KOPT-K1 (cell line): ENCODE results near the gene RASA2.

Experiments
- H3K27ac ChIP-seq: fragments of 200-600 bp; sonication (generic); 2 replicates; pipeline ENCODE4 v1.5.1; 2016; ENCODE audit warnings: antibody characterized with exemption, mild to moderate bottlenecking, low read depth, low read length; ENCODE audit not compliant: poor library complexity, severe bottlenecking
- H3K36me3 ChIP-seq: fragments of 200-600 bp; sonication (generic); 2 replicates; pipeline ENCODE4 v1.5.1; 2017; ENCODE audit warnings: antibody characterized with exemption, mild to moderate bottlenecking, low read length, moderate library complexity; ENCODE audit not compliant: insufficient read depth
- H3K9me3 ChIP-seq: fragments of 200-600 bp; sonication (generic); 2 replicates; pipeline ENCODE4 v1.5.1; 2017; ENCODE audit warnings: antibody characterized with exemption, low read length, mild to moderate bottlenecking; ENCODE audit not compliant: insufficient read depth, poor library complexity, severe bottlenecking

Gene RASA2

DNA sequence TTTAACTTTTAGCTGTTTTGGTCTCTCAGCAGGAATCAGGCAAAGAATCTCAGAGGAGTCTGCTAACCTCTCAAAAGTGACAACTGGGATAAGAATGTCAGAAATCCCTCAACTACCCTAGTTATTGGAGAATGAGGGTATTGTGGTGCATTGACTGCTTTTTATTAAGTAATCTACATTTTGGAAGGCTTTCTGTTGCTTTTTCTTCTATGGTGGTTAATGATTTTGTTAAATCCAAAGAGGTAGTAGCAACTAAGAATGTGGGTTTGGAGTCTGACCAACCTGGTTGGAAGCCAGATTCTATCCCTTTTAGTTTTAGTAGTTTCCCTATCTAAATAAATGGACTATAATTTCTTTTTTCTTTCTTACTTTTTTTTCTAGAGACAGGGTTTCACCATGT is 156.6 kb downstream of the RASA2 start:
- Histone ChIP-seq H3K27ac (no peak overlapping the region), H3K36me3 (no peaks in the 10 kb centered on the region), H3K9me3 (no peaks in the 10 kb centered on the region)

DNA sequence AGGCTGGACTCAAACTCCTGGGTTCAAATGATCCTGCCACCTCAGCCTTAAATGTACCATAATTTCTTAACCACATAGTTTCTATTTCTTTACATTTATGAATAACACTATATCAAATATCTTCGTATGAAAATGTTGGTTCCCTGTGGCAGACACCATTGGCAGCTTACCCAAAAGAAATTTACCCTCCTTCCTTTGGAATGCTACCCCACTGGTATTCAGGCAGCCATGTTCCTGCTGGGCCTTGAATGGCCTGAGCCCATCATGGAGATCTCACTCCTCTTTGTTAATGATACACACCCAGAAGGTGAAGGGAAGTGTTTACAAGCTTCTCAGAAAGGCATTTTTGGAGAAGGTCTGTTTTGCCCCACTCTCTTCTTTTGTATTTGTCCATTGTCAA is 157.0 kb downstream of the RASA2 start:
- H3K27ac ChIP-seq: no peak overlapping the region
- no peaks in the 10 kb centered on the region for H3K36me3 ChIP-seq
- no peaks in the 10 kb centered on the region for H3K9me3 ChIP-seq

DNA sequence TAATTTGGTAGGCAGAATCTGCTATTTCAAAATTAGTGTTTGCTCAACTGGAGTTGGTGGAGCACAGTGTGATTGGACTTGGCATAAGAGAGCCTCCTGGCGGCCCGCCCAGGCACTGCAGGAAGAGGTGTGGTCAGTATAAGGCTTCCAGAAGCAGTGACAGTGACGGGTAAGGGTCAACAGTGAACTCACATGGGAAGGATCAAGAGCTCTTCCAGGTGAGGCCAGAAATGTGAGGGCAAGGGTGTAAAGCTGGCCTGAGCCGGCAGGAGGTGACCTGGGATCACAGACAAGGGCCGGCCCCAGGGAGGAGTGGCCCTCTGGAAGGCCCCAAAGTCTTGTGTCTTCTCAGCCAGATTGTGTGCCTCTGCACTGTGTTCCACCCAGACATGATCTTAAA is 158.1 kb downstream of the RASA2 start:
- Histone ChIP-seq H3K9me3 (no peaks in the 10 kb centered on the region), H3K36me3 (no peaks in the 10 kb centered on the region), H3K27ac (no peak overlapping the region)

DNA sequence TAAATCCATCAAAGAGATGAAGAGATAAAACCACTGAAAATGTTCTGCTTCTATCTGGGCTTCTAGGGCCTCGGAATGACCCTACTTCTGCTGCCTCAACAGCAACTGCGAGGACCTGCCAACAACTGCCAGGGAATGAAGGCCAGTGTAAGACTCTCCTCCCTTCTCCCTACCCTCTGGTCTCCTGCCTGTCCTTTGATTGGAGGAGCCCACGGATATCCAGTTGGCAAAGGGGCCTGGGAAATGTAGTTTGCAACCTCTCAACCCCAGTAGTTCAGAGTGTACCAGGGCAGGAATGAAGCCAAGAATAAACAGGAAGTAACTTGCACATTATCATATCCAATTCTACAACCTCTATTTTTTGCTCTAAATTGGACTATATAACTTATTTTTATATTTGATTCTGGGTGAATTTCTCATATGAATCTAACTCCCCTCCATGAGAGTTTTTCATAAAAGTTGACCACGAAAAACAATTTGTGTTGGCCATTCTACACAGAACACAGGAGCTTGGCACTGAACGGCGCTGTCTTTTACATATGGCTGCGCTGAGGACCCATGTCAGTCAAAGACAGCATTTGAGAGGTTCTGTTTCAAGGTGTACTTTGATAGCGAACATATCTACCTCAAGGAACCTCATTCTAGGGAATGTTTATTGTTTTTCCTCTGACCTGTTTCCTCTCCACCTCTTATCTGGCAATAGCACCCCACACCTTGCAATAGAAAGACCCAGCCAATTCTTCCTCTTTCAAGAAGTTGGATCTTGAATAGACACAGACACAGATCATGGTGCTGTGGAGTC is 160.1 kb downstream of the RASA2 start:
- H3K27ac ChIP-seq: no peak overlapping the region
- H3K9me3 ChIP-seq: no peaks in the 10 kb centered on the region
- no peaks in the 10 kb centered on the region for H3K36me3 ChIP-seq

DNA sequence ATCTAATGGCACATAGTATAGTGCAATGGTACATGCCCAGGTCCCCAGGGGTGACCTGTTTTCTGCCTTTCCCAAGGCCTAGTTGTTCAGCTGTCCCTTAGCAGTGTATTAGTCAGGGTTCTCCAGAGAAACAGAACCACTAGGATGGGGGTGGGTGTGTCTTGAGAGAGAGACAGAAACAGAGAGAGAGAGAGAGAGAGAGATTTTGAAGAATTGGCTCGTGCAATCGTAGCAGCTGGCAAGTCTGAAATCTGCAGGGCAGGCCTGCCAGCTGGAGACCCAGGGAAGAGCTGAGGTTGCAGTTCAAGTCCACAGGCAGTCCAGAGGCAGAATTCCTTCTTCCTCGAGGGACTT is 160.7 kb downstream of the RASA2 start:
- Histone ChIP-seq H3K36me3 (no peaks in the 10 kb centered on the region), H3K27ac (no peak overlapping the region), H3K9me3 (no peaks in the 10 kb centered on the region)

DNA sequence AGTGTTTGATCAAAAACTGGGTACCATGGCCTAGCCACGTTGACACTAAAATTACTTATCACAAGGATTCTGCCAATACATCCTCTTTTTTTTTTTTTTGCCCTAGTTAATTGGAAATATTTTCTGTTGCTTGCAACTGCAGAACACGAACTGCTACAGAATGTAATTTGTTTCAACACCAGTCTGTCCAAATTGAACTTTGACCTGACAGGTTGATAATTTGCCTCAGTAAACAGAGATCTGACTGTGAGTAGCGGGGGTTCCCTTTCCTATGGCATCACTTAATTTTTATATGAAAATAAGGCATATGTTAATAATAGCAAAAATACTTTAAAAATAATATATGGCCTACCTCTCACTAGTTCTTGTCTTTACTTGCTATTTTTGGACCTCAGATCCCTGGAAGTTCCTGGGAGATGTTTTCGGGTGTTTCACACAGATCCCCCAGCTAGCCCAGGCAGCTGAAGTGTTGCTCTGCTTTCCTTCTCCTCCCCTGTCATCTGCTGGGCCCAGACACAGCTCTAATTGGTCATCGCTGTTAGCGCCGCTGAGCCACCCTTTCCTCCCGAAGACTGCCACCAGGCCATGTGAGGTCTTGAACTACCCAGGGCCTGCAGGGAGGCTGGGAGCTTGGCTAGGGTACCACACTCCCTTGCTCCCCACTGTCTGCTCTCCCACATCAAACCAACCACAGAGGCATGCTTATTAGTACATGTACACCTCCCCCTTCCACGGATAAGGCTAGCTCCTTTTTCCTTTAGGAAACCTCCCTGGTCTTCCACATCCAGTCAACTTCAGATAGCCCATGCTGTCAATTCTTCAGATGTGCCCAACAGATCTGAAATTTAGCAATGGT is 161.5 kb downstream of the RASA2 start:
- H3K27ac ChIP-seq: no peak overlapping the region
- no peaks in the 10 kb centered on the region for H3K36me3 ChIP-seq
- no peaks in the 10 kb centered on the region for H3K9me3 ChIP-seq

DNA sequence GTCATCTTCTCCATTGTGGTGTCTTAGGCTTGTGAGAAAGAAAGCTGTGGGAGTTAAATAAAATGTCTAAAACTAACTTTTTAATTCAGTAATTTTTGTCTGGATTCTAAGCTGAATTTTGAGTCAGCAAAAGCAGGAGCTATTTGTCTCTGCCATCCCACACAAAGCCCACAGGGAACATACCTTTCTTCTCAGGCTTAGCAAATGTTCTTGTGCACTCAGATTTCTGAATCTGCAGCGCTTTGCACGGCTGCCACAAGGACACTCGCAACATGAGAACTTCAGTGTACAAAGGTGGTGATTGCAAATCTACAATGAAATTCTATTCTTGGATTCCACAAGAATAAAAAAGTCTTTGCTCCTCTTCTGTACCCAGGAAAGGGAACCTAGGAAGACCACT is 163.0 kb downstream of the RASA2 start:
- no peaks in the 10 kb centered on the region for H3K9me3 ChIP-seq
- no peaks in the 10 kb centered on the region for H3K36me3 ChIP-seq
- no peak overlapping the region for H3K27ac ChIP-seq

DNA sequence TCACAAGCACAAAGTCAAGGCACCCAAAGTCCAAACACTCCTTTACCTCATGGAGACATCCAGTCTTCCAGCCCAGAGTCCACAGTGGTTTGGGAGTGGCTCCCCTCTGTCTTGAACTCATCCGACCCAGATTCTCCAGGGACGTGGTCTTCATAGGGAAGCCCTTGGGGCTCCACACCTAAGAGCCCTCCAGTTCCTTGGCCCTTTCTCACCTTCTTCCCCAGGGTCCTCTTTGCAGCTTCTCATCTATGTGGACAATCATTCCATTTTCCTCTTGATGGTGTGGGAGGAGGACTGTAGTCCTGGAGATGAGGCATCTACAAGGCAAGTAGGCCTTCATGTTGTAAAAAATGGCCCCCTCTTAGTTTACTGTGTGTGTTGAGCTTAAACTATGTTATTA is 164.0 kb downstream of the RASA2 start:
- H3K36me3 ChIP-seq: no peaks in the 10 kb centered on the region
- no peaks in the 10 kb centered on the region for H3K9me3 ChIP-seq

DNA sequence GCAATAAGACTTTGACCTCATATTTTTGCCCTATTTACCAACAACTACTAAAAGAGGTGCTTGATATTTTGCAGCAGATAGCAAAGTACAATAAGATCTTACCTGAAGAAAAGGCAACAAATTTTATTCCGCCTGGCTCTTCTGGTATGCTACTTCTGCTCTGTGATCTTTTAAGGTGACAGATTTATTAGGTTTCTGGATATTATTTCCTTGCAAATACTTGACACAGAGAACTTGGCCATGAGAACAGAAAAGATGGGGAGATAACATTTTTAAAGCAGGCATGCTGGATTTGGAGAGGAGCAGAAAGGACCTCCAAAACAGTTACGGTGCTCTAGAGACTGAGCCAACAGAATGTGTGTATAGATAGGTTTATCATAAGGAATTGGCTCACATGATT is 164.6 kb downstream of the RASA2 start:
- peaks cover 3% of the 10 kb centered on the region for H3K9me3 ChIP-seq
- no peak overlapping the region for H3K27ac ChIP-seq
- no peaks in the 10 kb centered on the region for H3K36me3 ChIP-seq

More for the DNA sequence above, 164.0 kb downstream of the RASA2 start:
- H3K27ac ChIP-seq: no peak overlapping the region

DNA sequence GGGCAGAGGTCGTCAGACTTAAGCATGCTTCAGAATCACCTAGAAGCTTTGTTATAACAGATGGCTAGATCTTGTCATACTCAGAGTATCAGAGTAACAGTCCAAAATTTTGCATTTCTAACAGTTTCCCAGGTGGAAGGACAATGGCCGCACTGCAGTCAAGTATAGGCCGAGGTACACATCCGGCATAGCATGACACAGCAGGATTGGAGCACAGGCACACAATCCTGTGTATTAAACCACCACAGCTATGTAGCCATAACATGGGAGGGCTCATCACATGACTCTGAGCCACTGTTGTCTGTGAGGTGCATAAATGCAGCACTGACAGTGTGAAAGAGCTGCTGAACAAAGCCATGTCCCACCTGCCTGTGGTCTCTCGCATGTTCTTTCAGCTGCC is 165.5 kb downstream of the RASA2 start:
- H3K9me3 ChIP-seq: peaks cover 12% of the 10 kb centered on the region
- no peaks in the 10 kb centered on the region for H3K36me3 ChIP-seq
- no peak overlapping the region for H3K27ac ChIP-seq

DNA sequence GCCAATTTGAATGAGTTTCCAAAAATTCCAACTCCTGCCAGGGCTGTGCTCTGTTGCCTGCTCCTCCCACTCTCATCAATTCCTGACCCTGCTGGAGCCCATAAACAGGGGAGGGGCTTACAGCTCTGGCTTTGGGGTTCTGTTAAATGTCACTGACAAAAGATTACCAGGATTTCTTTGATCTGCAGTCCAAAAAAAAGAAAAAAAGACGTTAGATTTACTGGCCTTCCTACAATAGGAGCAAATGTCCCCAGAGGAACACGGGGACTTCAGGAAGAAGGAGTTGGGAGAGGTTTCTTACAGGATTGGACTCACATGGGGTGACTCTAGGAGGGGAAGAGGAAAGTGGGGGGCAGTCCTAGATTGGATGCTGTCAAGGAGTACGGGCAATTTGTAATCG is 167.0 kb downstream of the RASA2 start:
- Histone ChIP-seq H3K27ac (no peak overlapping the region), H3K9me3 (peaks cover 23% of the 10 kb centered on the region), H3K36me3 (no peaks in the 10 kb centered on the region)

DNA sequence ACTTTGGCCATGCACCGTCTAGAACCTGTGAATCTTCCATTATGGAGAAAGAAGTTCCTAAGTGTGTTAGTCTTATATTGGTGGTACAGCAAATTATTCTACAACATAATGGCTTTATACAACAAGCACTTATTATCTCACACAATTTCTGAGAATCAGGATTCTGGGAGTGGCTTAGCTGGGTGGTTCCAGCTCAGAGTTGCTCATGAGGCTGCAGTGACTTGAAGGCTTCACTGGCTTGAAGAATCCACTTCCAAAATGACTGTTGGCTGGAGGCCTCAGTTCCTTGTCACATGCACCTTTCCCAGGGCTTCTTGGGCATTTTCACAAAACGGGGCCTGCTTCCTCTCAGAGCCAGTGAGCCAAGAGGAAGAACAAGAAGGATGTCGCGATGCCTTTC is 169.0 kb downstream of the RASA2 start:
- Histone ChIP-seq H3K36me3 (no peaks in the 10 kb centered on the region), H3K9me3 (peaks cover 23% of the 10 kb centered on the region), H3K27ac (no peak overlapping the region)

DNA sequence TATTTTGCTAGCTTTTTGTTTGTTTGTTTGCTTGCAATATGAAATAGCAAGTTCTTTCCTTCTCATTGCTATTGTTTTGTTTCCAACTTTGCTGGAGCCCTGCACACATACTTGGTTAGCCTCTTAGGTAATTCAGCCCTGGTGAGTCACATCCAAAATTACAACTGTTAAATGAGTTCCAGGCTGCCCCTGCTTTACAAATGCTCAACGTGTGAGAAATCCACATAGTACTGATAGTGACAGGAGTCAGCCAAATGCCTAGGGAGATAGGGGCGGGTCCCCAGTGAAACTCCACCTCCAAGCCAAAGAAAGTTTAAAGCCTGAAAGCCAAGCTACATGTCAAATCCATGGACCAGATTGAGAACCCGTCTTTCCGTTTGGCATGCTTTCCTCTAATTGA is 169.9 kb downstream of the RASA2 start:
- no peak overlapping the region for H3K27ac ChIP-seq
- H3K9me3 ChIP-seq: peaks cover 23% of the 10 kb centered on the region
- H3K36me3 ChIP-seq: no peaks in the 10 kb centered on the region

DNA sequence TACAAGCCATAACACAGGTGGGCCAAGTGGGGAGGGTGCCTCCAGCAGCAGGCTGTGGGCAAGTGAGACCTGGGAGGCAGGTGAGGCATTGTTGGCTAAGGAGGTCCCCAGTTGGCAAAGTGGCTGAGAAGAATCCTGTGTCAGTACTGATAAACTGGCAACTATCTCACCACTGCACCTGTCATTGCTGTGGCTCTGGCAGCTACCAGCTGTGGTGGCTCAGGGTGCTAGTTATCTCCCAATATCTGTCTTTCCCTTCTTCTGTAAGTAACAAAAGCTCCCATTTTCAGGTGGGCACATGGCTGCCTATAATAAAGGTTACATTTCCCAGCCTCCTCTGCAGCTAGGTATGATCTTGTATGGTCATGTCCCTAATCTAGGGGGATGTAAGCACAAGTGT is 170.7 kb downstream of the RASA2 start:
- H3K9me3 ChIP-seq: peaks cover 23% of the 10 kb centered on the region
- H3K27ac ChIP-seq: no peak overlapping the region
- no peaks in the 10 kb centered on the region for H3K36me3 ChIP-seq

DNA sequence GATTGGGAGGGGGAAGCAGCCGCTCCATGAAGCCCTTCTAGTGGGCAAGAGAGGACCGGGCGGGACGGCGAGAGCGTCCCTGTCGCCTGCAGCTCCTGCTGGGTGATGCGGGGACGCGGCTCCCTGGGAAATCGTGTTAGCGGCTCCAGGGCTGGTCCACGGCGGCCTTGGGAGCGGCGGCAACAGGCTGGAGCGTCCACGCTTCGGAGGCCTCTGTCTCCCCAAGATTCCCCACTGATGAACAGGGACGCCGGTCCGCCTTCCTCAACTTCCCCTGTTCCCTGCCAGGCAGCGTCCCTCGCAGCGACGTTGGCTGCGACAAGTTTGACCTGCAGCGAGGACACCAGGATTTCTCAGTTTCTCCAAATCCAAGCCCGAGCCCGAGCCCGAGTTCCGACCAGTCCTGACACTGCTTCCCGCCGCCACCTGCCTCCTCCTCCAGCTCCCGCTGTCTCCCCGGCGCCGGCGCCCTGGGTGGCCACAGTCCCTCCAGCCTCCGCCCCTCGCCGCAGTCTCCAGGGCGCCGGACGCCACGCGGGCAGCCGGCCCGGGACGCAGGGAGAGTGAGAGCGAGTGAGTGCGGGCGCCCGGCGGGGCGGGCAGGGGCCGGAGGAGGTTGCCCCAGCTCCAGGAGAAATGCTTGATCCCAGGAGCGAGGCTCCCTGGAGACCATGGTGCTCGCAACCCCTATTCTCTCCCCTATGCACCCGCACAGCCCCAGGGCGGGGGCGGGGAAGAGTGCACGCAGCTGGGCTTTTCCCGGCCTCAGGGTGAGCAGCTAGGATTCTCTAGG is 173.2 kb downstream of the RASA2 start:
- Histone ChIP-seq H3K27ac (no peak overlapping the region), H3K9me3 (peaks cover 23% of the 10 kb centered on the region)

More for the DNA sequence above, 173.2 kb downstream of the RASA2 start:
- H3K36me3 ChIP-seq: no peaks in the 10 kb centered on the region
